GM23248 (cell line): ENCODE measurements around the gene SH3RF2.

Experiments
- EZH2 ChIP-seq: fragments of 200-600 bp; sonication (generic); IDR thresholded peaks from 2 replicates; pipeline ENCODE4 v1.6.1; 2018; ENCODE audit warnings: antibody characterized with exemption, mild to moderate bottlenecking; ENCODE audit not compliant: insufficient read depth, poor library complexity, severe bottlenecking
- EZH2phosphoT487 ChIP-seq: fragments of 200-600 bp; sonication (generic); IDR thresholded peaks from 2 replicates; pipeline ENCODE4 v1.6.1; 2018; ENCODE audit warnings: antibody characterized with exemption, moderate library complexity, mild to moderate bottlenecking, low read depth; ENCODE audit not compliant: insufficient read depth

DNA sequence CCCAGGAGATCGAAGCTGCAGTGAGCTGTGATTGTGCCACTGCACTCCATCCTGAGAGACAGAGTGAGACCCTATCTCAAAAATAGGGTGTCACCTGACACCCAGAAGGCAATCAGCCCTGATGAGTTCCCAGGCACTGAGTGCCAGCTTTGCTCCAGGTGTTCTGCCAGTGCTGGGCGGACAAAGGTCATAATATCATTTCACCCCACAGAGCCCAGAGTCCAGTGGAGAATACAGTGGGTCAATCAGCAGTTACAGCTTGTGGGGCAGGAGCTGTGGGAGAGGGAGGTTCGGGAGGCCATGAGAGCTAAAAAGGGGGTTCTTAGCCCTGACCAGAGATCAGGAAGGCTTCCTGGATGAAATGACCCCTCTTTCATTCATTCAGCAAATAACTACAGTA, 24.4 kb upstream of the SH3RF2 start:
- TF ChIP-seq EZH2 (no peak), EZH2phosphoT487 (no peak)
